Right renal pelvis (tissue), 4 donors: ENCODE data around the gene RFC2. TPM values are rescaled to one million over a fixed set of nuclear protein-coding genes. Genes with fewer than 3 reads are reported as not detected.
A peak's percentile ranks its signal among the peaks of the same experiment; 100 is the strongest.

Source experiments
- DNase-seq, 4 donors: peaks; one replicate each; pipeline ENCODE4 v3.0.0-alpha.2; 2013; ENCODE audit warnings: low read depth in 4 of 4, low spot score in 3 of 4, missing footprints in 1 of 4
- polyA plus RNA-seq, 4 donors: library from polyadenylated mRNA; unstranded; fragments of 120-200 nt; gene quantifications; one replicate each; pipeline ENCODE4 v1.2.1, GENCODE V29; 2013; ENCODE audit not compliant: insufficient read length in 4 of 4

The RFC2 gene
- 10 to 100 TPM; 38.7 to 50.4 (median 48.3) TPM for polyA plus RNA-seq

DNA sequence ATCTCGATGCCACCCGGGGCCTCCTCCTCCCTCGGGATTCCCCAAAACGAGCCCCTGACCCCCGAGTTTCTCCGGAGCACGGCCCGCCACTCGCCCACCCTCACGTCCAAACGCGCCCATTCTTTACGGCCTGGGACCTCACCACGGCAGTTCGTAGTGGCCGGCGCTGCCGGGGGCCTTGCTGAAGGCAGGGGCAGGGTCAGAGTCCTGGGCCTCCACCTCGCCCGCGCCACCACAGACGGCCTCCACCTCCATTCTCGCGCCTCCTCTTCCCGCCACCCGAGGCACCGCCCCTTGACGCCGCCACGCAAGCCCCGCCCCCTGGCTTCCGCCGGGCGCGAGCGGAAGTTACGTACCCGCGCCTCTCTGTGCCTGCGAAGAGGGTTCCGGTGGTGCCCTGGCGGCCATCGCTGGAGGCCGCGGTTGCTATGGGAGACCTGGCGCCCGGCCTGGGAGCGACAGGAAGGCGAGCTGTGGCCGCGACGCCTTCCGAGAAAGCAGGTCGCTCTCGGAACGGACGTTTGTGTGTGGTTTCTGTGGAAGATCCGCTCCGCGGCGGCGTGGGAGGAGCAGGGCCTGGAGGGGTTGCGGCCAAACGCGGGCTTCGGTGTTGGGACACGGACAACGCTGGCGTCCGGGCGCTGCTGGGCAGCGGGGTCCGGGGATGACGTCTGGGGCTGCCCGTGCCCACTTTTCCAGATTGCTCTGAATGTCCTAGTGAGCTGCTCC is at the start of gene RFC2:
RFC2 (minus strand) TSS at position 271 of the 729 bp plus-strand sequence; CDS start at position 255, 16 bp downstream.
- peak; percentile 87 to 96 (median 90) for DNase-seq

GRCh38 chr7:74302745-74303221 is 48.6 kb upstream of the RFC2 start:
- DNase-seq: no peak

- no peak for DNase-seq
Measured at GRCh38 chr7:74300926-74301325, 46.7 kb upstream of the RFC2 start.

- DNase-seq: no peak
Measured at GRCh38 chr7:74299401-74299800, 45.2 kb upstream of the RFC2 start.

DNA sequence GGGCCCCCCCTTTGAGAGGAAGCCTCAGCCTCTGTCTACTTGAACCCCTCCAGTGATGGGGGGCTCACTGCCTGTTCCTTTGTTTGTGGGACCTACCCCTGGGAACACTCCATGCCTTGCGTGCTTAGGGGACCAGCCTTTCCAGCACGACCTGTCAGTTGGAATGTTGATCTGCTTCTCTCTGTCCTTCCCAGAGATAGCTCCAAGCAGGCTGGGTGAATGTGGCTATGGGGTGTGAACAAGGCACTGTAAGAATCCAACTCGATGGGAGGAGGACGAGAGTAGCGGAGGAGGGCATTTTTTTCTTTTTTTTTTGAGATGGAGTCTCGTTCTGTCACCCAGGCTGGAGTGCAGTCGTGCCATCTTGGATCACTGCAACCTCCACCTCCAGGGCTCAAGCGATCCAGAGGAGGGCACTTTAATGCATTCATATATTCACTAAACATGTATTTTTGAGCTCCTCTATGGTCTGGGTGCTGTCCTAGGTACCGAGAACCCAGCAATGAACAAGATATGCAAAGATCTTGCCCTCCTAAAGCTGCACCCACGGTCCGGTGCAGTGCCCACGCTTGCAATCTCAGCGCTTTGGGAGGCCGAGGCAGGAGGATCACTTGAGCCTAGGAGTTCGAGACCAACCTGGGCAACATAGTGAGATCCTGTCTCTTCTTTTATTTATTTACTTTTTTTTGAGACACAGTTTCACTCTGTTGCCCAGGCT is 43.5 kb upstream of the RFC2 start:
- no peak for DNase-seq

DNA sequence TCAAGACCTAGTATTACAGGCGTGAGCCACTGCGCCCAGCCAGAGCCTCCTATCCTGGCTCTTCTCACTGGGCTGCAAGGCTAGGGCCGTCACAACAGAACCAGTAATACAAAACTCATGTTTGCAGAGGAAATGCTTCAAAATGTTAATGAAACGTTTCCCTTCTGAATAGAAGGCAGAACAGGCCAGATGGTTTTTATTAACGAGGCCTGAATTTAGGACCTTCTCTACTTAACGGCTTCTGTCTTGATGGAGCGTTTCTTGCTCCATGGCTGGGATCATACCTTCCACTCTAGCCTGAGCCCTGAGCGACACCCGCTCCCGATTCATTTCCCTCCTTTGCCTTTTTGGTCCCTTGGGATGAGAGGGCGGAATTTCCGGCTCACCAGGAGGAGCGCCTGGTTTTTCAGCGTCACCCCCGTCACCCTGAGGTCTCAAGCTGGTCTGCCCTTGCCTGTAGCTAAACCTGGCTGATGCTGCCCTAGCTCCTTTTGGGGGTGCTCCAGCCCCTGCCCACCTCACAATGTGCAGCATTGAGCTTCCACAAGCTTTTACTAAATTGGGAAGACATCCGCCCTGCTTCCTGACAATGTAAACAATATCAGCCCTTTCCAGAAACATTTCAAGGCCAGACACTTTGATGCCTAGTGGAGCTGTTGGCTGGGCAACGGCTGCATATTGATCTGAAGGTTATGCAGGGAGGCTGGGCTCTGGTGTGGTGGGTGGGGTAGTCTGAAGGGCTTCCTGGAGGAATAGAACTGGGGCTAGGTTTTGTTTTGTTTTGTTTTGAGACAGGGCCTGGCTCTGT is 40.2 kb upstream of the RFC2 start:
- no peak for DNase-seq

DNA sequence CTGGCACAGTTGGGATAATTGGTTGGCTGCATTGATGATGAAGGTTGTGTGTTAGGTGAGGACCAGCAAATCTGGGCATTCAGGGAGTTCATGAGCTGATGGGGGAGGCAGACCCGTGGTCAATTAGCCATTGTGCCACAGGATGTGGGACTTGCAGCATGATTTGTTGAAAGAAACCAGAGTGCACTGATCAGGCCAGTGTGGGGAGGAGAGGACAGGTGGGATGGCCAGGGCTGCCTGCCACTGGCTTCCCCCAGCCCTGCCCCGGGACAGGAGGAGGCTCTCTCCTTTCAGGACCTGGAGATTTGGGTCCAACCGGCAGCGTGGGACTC is 39.3 kb upstream of the RFC2 start:
- DNase-seq: no peak

DNA sequence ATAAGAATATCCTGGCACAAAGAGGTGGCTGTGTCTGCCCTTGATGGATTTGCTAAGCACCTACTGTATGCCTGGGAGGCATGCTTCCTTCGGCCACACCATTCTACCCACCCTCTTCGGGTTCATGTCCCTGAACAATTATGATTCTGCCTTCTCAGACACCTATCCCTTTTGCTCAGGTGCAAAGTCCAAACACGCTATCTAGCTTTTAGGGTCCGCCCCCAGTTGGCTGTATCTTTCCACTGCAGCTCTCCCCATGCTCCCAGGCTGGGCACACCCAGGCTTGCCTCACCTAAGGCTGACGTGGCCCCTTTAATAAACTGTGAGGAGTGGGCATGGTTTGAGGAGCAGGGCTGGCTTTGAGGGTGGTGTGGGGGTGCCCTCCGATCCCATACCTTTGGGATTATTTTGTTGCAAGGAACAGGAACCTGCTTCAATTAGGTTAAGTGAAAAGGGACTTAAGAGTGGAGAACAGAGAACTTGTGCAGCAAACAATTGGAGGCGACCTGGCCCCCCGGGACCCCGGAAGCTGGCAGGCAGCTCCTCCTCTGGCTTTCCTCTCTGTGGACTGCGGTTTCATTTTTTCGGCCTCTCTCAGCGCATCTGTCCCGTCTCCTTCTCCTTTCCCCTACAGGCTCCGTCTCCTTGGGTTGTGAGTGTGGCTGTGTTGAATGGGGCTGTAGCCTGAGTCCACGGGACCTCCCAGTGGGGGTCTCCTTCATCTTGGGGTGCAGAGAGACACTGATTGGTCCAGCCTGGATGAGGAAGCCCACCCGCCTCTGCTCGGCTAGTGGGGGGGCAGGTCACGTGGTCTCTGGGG is 38.8 kb upstream of the RFC2 start:
- no peak for DNase-seq

DNA sequence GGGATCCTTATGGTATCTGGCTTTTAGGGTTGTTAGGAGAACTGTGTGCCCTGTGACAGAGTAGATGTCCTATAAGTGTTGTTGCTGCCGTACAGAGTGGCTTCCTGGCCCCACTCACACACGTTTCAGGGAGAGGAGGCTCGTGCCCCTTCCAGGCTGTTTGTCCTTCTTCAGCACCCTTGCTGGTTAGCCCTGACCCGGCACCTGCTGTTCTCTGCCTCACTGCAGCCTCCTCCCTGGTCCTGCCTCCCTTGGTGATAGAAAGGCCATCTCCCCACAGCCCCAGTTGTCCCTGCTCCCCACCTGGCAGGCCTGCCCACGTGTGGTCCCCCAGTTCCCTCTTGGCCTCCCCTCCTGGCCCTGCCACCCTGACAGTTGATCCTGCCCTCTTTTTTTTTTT is 37.3 kb upstream of the RFC2 start:
- no peak for DNase-seq

DNA sequence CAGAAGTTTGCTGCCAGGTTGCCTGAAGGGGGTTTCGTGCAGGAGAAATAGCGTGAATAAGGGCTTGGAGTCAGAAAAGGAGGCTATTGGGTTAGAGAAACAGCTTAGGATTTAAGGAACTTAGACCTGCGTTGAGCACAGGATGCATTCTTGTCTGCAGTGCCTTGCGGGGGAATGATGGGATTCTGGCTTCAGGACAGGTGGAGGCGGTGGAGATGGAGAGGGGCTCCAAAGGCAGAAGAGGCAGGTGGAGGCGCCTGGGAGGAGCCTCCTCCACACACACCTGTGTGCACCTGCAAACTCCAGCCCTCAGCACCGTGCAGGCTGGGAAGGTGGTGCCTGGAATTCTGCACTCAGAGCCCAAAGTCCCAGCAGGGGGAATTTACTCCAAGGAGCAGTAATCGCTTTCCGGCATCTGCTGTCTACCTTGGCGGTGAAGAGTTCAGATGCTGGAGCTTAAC is 36.8 kb upstream of the RFC2 start:
- no peak for DNase-seq

DNA sequence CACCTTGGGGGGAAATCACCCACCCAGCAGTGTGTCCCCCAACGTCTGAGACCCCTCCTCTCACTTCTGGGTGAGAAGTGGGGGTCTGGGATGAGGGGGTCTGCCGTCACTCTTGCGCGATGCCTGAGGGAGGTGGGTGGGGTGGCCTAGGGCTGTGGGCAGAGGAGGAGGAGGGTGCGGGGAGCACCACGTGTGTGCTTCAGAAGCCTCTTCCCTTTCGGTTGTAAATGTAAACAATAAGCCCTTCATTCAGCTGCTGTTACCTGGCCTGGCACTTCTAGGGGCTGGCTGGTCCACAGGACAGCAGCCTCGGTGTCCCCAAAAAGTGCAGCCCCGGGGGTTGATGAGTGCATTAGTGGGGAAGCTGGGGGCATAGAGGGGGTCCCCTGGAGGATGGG is 36.4 kb upstream of the RFC2 start:
- DNase-seq: no peak

DNA sequence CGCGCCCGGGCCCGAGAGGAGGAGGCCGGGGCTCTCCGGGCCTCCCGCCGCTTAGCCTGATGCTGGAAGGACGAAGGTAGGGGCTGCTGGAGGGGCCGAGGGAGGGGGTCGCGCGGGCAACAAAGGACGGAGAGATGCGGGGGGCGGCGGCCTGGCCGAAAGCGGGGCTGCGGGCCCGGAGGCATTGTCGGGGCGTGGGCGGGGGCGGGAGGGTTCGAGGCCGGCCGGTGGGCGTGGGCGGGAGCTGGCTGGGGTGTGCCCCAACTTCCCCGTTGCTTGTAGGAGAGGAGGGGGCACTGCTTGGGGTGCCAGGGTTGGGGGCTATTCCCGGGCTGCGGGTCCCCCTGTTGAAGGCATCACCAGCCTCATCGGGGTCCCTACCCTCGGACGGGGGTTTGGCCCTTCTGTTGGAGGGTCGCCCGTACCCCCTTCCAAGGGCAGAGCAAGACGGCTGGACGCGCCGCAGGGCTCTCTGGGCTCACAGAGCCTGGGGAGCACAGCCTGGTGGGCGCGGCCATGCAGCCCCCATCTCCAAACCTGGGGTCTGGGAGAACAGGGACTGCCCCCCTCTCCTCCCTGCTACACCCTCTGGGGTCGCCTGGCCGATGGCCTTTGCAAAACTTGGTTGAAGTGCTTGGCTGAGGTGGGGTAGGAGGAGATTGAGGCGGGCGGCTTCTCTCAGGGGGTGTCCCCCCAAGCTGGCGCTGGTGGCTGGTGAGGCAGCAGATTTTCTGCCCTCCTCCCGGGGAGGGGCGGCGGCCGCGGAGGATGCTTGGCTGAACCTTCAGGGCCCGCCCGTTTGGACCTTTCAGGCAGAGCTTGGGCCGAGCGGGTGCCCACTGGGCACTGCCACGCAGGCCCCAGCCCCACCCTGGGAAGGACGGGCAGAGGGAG is 35.7 kb upstream of the RFC2 start:
- no peak for DNase-seq

DNA sequence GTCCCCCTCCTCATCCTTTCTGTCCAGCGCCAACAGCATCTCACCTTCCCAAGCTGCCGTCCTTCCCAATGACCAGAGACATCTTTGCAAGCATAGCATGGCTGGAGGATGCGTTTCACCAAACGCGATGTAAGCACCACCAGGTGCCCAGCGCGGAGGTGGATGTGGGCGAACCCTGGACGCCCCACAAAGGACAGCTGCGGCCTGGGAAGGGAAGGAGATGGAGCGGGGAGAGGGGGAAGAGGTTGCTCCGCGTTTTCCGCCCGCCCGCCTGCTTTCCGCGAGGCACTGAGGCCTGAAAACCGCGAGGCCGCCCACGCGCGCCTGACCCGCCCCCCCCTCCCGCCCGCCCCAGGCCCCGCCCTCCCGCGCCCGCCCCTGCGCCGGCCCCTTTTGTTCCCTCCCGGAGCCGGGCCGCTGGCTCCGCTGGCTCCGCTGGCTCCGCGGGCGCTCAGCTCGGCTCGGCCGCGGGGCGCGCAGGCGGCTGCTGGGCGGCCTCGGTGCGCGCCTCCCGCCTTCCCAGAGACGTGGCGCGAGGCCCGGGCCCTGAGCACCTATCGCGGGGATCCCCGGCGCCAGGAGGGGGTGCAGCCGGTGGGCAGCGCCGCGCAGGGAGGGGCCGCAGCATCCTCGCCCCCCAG is 34.9 kb upstream of the RFC2 start, which contains the start of gene CLIP2:
CLIP2 (plus strand) TSS at position 390 of the 641 bp plus-strand sequence. CDS start 28,140 bp downstream, outside the sequence.
- peak in 3 of 4 donors; percentile 57 to 68 (median 63) for DNase-seq

- no peak for DNase-seq
Measured at GRCh38 chr7:74288034-74288881, 34.1 kb upstream of the RFC2 start.

GRCh38 chr7:74287303-74288033 is 33.3 kb upstream of the RFC2 start:
- no peak for DNase-seq

DNA sequence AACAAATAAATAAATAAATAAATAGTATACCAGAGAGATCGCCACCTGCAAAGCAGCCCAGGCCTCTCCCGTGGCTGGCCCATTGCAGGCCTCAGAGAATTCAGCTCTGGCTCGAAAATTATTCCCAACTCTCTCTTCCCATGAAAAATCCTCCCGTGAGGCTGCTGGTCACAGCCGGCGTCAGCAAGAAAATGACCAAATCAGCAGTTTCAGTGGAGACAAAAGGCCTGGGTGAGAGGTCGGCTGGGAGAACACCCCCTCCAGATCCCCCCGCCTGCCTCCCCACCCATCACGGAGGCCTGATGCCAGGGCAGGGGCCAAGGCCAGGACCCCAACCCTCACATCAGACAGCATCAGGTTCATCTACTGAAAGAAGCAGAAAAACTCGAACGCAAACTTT is 31.9 kb upstream of the RFC2 start:
- DNase-seq: no peak

DNA sequence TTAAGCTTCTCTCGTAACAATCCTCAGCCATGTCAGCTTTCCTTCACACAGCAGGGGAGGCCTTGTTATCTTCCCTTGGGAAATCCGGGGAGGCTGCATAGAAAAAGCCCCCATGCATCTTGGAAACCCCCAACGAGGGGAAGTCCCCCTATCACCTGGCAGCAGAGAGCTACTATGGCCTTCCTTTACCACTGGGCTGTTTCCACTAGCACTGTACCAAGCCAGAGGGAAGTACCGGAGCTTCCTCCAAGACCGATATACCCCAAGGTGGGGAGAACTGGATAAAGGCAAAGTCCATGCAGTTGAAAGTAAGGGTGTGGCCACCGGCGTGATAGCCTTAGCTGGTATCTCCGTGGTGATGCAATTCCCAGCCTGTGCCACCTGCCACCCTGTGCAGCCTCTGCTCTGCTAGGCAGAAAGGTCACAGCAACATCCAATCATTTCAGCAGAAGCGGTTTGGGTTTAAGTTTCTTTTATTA is 30.6 kb upstream of the RFC2 start:
- DNase-seq: no peak
